Mucosa of descending colon (tissue), 3 donors: ENCODE measurements around the gene ZNF57. TPM values are rescaled to one million over a fixed set of nuclear protein-coding genes. Genes with fewer than 3 reads are reported as not detected.
A peak's percentile ranks its signal among the peaks of the same experiment; 100 is the strongest.

ENCODE experiments used
- ATAC-seq: fragments of 200-7000 bp; cut with Tn5 transposase; one replicate; pipeline ENCODE4 v1.9.1; 2020; ENCODE audit warnings: mild to moderate bottlenecking, moderate library complexity
- DNase-seq, 3 donors: peaks; one replicate each; pipeline ENCODE4 v3.0.0-alpha.2; 2020
- H3K36me3 ChIP-seq: fragments of 200-600 bp; one replicate; pipeline ENCODE4 v1.8.0; 2021; ENCODE audit warnings: low read depth, mild to moderate bottlenecking
- H3K4me1 ChIP-seq: fragments of 200-600 bp; one replicate; pipeline ENCODE4 v1.8.0; 2021; ENCODE audit warnings: low read depth, mild to moderate bottlenecking
- H3K4me3 ChIP-seq: fragments of 200-600 bp; one replicate; pipeline ENCODE4 v1.8.0; 2021; ENCODE audit warnings: mild to moderate bottlenecking
- H3K9me3 ChIP-seq: fragments of 200-600 bp; one replicate; pipeline ENCODE4 v1.8.0; 2021; ENCODE audit warnings: mild to moderate bottlenecking
- CTCF ChIP-seq: fragments of 200-600 bp; IDR thresholded peaks from one replicate; pipeline ENCODE4 v1.8.0; 2022; ENCODE audit warnings: antibody characterized with exemption, mild to moderate bottlenecking
- intact Hi-C, 2 donors: fragments of 100-400 bp; cut with DNase I in 1 of 2; cut with micrococcal nuclease in 1 of 2; formaldehyde crosslinking; loops; one replicate each; pipeline versions ENCODE4 v1.11.0 to v1.11.1; 2022; cut with DNase I, micrococcal nuclease
- total RNA-seq, 3 donors: library from RNA; stranded (reverse); fragmentation: NEBNext Ultra II Directional in 2 of 3; extraction: Animal tissue kit (Norgen Biotek cat#: 25700) in 2 of 3; gene quantifications; one replicate each; pipeline versions ENCODE4 v1.2.1 to v1.2.4, GENCODE V29; 2021 to 2023
- donor health status: DM: no; HTN: no; CAD: no; lungs with moderate emphysema.
- donor health status: DM: no; HTN: no; CAD: no.
- donor health status: DM: no; HTN: yes; CAD: no.

The ZNF57 gene
- total RNA-seq, 3 donors from 2014 or later = 8.9 to 19.1 (median 14.4) TPM

GRCh38 chr19:2917275-2918184 is 16.8 kb downstream of the ZNF57 start:
- no peak for DNase-seq

GRCh38 chr19:2922987-2923386 is 22.3 kb downstream of the ZNF57 start:
- DNase-seq = no peak
- TF ChIP-seq CTCF = no peak
- intact Hi-C loops = no loop called here
- Histone ChIP-seq H3K4me1 (peaks cover 8% of the 10 kb centered on the region), H3K4me3 (no peak overlapping the region), H3K9me3 (peaks cover 1% of the 10 kb centered on the region), H3K36me3 (no peaks in the 10 kb centered on the region)
- ATAC-seq = peak; percentile 76

More at GRCh38 chr19:2917275-2918184, 16.8 kb downstream of the ZNF57 start:
- peaks cover 10% of the 10 kb centered on the region for H3K36me3 ChIP-seq
- no peak for ATAC-seq
- H3K9me3 ChIP-seq = peaks cover 20% of the 10 kb centered on the region
- no peaks in the 10 kb centered on the region for H3K4me1 ChIP-seq
- intact Hi-C loops = no loop called here
- TF ChIP-seq CTCF = no peak
- no peak overlapping the region for H3K4me3 ChIP-seq

GRCh38 chr19:2923510-2923909 is 22.8 kb downstream of the ZNF57 start:
- TF ChIP-seq CTCF = no peak
- no peaks in the 10 kb centered on the region for H3K36me3 ChIP-seq
- ATAC-seq (peak; percentile 89), DNase-seq (no peak)
- H3K9me3 ChIP-seq = no peaks in the 10 kb centered on the region
- no peak overlapping the region for H3K4me3 ChIP-seq
- H3K4me1 ChIP-seq = peaks cover 8% of the 10 kb centered on the region
- intact Hi-C loops = no loop called here

GRCh38 chr19:2926341-2927031 is 25.8 kb downstream of the ZNF57 start:
- no peak for TF ChIP-seq CTCF
- Histone ChIP-seq H3K36me3 (no peaks in the 10 kb centered on the region), H3K4me3 (no peak overlapping the region), H3K9me3 (peaks cover 8% of the 10 kb centered on the region), H3K4me1 (peaks cover 8% of the 10 kb centered on the region)
- ATAC-seq (no peak), DNase-seq (no peak)
- intact Hi-C loops = no loop called here

- DNase-seq = no peak
- Histone ChIP-seq H3K4me3 (no peak overlapping the region), H3K4me1 (peaks cover 8% of the 10 kb centered on the region), H3K36me3 (no peaks in the 10 kb centered on the region), H3K9me3 (peaks cover 14% of the 10 kb centered on the region)
- TF ChIP-seq CTCF = no peak
- intact Hi-C loops = no loop called here
- ATAC-seq = no peak
Measured at GRCh38 chr19:2927032-2927430, 26.3 kb downstream of the ZNF57 start.
